Fibroblast of skin of back (primary cell): ENCODE results near the gene NBPF1. TPM values are rescaled to one million over a fixed set of nuclear protein-coding genes. Genes with fewer than 3 reads are reported as not detected.
A peak's percentile ranks its signal among the peaks of the same experiment; 100 is the strongest.
"Not testable (repeated sequence)": the region's sequence is repeated elsewhere in the genome, so short reads cannot be mapped to it uniquely, and the experiment has no call there.

Source experiments
- DNase-seq: peaks from one replicate; pipeline ENCODE4 v3.0.0-alpha.2; 2013
- polyA plus RNA-seq, 2 experiments: library from polyadenylated mRNA; unstranded; fragments of 120-200 nt; gene quantifications; one replicate each; pipeline ENCODE4 v1.2.1, GENCODE V29; 2013; ENCODE audit not compliant: insufficient read length in 2 of 2

Gene NBPF1
- 25.1 TPM for polyA plus RNA-seq (2013, experiment 1 of 2; ENCODE audit: insufficient read length)
- polyA plus RNA-seq (2013, experiment 2 of 2; ENCODE audit: insufficient read length), result 20.6 TPM

DNA sequence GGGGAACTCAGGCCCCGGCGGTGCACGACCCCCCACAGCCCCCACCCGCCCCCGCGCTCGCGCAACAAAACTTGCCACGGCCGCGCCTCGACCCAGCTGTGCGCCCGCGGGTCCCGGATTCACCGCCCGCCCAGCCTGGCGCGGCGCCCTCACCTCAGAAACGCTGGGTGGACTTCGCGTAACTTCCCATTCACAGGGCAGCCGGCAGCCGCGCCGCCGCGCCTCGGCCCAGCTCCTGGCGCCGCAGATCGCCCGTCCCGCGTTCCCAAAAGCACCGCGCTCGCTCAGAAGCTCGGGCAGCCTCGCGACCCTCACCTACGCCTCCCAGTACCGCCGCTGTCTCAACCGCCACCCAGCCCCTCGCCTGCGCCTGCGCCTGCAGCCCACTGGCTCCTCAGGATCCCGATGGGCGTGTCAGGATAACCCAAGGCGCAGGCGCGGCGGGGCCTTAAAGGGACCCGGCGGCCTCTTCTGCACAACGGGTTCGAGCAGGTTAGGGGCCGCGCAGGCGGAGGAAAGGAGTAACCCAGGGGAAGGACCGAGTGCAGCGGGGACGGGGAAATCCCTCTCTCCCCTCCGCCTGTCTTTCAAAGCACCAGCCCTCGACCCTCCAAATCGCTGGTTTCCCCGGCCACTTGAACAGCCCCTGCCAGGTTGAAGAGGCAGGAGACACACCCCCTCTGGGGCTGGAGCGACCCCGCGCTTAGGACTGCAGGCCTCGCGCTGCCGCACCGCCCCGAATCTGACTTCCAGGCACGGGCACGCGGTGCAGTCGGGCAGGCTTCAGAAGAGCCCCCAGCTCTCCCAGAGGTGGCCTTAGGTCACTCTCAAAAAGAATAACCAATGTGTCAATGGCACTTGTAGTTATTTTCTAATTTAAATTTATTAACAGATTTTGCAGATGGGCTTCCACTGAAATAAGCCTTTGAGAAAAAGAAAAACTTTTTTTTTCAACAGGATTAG lies at the start of gene NBPF1:
Gene NBPF1 (minus strand): TSS at position 380 of the 963 bp plus-strand sequence.
- DNase-seq, result peak; percentile 96

DNA sequence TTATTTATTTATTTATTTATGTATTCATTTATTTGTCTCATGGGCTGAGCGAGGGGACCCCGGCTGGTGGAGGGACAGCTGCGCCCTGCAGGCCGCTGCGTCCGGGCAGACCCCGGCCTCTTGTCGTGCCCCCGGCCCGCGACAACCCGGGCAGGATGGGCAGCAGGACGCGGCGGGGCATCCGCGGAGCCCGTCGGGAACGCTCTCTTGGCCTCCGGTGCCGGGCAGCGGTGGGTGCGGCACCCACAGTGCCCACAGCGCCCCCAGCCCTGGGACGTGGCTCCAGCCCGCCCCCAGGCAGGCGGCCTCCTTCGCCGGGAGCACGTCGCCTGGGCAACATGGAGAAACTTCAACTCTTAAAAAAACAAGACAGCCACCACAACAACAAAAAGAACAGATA lies 44.9 kb upstream of the NBPF1 start:
- not testable (repeated sequence) for DNase-seq

GRCh38 chr1:16656981-16657683 lies 43.8 kb upstream of the NBPF1 start:
- not testable (repeated sequence) for DNase-seq

GRCh38 chr1:16656574-16656973 lies 43.2 kb upstream of the NBPF1 start:
- not testable (repeated sequence) for DNase-seq

DNA sequence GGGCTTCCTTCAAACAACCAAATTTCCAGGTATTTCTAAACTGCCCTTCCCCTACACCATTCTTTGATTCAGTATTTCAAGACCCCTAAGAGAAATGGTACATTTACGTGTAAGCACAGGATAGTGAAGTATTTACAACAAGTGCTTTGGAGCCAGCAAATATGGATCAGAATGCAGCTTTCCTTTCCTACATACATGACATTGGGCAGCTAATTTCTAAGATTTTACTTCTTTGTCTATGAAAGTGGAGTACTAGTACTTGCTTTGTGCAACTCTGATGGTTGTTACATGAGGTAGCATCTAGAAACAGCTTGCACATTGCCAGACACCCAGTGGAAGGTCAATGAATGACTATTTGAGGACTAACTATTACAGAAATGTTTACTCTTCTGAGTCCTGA lies 38.2 kb upstream of the NBPF1 start:
- DNase-seq, result not testable (repeated sequence)

GRCh38 chr1:16649960-16650359 lies 36.6 kb upstream of the NBPF1 start:
- not testable (repeated sequence) for DNase-seq

DNA sequence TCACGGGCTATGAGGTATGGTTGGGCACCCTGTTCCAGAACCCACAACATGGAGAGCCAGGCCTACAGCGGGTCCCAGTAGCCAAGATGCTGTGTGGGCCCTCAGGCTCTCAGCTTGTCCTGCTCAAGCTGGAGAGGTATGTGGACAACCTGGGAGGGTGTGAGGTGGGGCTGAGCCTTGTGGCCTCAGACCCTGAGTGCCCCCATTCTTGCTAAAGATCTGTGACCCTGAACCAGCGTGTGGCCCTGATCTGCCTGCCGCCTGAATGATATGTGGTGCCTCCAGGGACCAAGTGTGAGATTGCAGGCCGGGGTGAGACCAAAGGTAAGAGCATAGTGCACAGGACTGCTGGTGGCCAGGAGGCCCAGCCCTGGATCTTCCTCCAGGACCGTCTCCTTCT lies 36.0 kb upstream of the NBPF1 start:
- DNase-seq, result not testable (repeated sequence)

GRCh38 chr1:16648756-16649155 lies 35.4 kb upstream of the NBPF1 start:
- DNase-seq, result not testable (repeated sequence)

DNA sequence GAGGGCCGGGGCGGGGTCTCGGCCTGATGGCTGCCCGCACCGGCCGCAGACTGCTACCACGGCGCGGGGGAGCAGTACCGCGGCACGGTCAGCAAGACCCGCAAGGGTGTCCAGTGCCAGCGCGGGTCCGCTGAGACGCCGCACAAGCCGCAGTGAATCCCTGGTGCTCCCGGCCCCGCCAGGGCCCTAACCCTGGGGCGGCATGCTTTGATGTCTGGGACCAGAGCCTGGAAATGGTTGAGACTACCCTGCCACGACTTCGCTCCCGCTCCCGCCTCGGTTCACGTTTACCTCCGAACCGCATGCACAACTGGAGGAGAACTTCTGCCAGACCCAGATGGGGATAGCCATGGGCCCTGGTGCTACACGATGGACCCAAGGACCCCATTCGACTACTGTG lies 34.9 kb upstream of the NBPF1 start:
- DNase-seq, result not testable (repeated sequence)

DNA sequence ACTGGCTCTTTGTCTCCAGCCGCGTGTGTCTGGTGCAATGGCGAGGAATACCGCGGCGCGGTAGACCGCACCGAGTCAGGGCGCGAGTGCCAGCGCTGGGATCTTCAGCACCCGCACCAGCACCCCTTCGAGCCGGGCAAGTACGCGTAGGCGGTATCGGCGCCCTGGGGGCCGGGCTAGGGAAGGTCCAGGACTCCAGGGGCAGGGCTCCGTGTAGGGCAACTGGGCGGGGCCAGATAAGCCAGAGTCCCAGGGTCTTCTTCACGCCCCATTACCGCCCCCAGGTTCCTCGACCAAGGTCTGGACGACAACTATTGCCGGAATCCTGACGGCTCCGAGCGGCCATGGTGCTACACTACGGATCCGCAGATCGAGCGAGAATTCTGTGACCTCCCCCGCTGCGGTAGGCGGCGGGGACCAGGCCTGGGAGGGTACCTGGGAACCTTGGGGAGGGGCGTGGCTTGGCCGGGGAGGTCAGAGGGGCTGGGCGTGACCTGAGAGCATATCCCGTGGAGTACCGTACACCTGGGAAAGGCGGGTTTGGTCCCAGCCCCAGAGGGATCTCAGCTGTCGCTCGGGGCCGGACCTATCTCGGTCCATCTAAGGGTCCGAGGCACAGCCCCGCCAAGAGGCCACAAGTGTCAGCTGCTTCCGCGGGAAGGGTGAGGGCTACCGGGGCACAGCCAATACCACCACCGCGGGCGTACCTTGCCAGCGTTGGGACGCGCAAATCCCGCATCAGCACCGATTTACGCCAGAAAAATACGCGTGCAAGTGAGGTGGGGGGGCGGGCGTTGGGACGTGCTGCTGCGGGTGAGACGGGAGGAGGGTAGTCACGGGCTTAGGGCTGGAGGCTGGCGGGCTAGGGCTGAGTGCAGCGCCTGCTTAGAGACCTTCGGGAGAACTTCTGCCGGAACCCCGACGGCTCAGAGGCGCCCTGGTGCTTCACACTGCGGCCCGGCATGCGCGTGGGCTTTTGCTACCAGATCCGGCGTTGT lies 34.1 kb upstream of the NBPF1 start:
- not testable (repeated sequence) for DNase-seq

GRCh38 chr1:16646716-16647115 lies 33.4 kb upstream of the NBPF1 start:
- DNase-seq, result not testable (repeated sequence)

DNA sequence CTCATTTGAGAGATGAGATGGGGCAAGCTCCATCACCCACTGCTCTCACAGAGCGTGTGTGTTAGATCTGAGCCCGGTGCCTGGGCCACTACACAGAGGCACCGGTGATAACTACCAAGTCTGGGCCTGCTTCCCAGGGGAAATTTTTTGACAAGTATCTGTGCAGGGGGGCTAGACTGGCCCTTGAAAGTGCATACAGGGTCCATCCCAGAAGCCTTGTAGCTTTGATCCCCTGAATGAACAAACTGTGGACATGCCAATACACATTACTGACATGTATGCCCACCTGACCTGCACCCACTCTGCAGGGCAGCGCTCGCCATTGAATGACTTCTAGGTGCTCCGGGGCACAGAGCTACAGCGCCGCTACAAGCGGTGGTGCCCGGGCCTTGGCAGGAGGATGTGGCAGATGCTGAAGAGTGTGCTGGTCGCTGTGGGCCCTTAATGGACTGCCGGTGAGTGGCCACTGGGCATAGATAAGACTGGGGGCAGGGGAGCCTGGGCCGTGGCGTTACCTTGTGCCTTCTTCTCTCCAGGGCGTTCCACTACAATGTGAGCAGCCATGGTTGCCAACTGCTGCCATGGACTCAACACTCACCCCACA lies 32.8 kb upstream of the NBPF1 start:
- DNase-seq, result not testable (repeated sequence)

- not testable (repeated sequence) for DNase-seq
Measured at GRCh38 chr1:16645271-16646060, 32.1 kb upstream of the NBPF1 start.

GRCh38 chr1:16644482-16645270 lies 31.3 kb upstream of the NBPF1 start:
- DNase-seq, result peak; percentile 99

- no peak for DNase-seq
Measured at GRCh38 chr1:16644193-16644481, 30.8 kb upstream of the NBPF1 start.

GRCh38 chr1:16643476-16644192 lies 30.3 kb upstream of the NBPF1 start:
- not testable (repeated sequence) for DNase-seq

DNA sequence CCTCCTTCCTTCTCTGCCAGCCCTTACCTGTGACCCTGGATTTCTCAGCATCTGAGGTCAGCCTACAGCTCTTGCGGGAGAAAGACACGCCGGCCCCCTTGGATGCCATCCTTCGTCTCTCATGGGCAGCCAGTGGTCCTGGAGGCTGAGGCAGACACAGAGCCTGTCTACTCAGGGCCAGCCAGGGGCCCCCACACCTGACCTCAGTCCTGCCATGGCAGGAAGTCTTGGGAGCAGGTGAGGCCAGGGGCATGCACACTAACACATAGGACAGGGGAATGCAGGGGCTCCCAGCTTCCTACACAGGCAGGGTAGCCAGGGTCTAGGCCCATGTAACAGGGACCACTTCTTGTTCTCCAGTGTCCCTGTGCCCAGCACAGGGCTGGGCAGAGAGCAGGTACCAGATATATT lies 29.6 kb upstream of the NBPF1 start:
- not testable (repeated sequence) for DNase-seq

DNA sequence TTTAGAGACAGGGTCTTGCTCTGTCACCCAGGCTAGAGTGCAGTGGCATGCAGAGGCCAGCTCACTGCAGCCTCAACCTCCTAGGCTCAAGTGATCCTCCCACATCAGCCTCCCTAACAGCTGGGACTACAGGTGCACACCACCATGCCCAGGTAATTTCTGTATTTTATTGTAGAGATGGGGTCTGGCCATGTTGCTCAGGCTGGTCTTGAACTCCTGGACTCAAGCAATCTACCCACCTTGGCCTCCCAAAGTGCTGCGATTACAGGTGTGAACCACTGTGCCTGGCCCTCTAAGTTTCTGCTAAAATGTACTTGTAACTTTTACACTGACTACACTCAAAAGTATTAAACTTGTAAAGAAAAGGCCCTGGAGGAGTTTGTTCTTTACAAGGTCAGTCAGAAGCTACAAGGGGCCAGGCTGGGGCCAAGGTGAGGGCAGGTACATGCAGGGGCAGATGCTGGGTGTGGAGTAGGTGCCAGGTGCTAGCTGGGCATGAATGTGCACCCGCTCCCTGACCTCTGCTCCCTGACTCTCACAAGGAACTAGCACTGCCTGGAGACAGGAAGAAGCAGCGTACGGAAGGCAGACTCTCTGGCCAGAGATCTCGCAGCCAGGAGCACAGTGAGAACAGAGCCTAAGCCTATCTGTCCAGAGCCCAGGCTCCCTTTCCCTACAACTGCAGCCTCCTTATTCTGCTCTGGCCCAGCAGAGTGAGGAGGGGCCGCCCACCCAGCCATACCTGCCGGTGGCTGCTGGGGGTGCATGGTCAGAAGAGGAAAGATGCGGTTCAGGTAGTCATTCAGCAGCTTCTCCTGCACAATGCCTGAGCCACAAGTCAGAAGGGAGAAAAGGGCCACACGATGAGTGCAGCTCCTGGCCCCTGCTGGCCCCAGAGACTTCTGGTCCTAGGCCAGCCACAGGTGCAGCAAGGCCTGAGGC lies 28.9 kb upstream of the NBPF1 start:
- not testable (repeated sequence) for DNase-seq
